Breast epithelium (tissue), 4 donors: Measurements from ENCODE around the gene SLFN5. TPM values are rescaled to one million over a fixed set of nuclear protein-coding genes. Genes with fewer than 3 reads are reported as not detected.
A peak's percentile ranks its signal among the peaks of the same experiment; 100 is the strongest.
"Not testable (repeated sequence)": the region's sequence is repeated elsewhere in the genome, so short reads cannot be mapped to it uniquely, and the experiment has no call there.

Experiments
- DNase-seq, 2 donors: peaks; one replicate each; pipeline ENCODE4 v3.0.0-alpha.2; 2019; ENCODE audit warnings: low spot score in 2 of 2
- H3K27ac ChIP-seq, 2 donors: fragments of 200-600 bp; sonication (generic) in 1 of 2; one replicate each; pipeline ENCODE4 v1.5.1; 2016 to 2019; ENCODE audit warnings: mild to moderate bottlenecking in 1 of 2
- H3K27me3 ChIP-seq, 2 donors: fragments of 200-600 bp; sonication (generic) in 1 of 2; one replicate each; pipeline versions ENCODE4 v1.5.1 to v1.6.0; 2017 to 2019; ENCODE audit warnings: control low read depth in 1 of 2, mild to moderate bottlenecking in 1 of 2
- H3K36me3 ChIP-seq: fragments of 200-600 bp; one replicate; pipeline ENCODE4 v1.5.1; 2019
- H3K4me1 ChIP-seq, 2 donors: fragments of 200-600 bp; sonication (generic); one replicate each; pipeline ENCODE4 v1.5.1; 2016 to 2019; ENCODE audit warnings: control low read depth in 1 of 2
- H3K4me3 ChIP-seq, 3 donors: fragments of 200-600 bp; sonication (generic); 1 replicate in 2 of 3; 2 replicates in 1 of 3; pipeline ENCODE4 v1.5.1; 2016 to 2019; ENCODE audit warnings: mild to moderate bottlenecking in 3 of 3, moderate library complexity in 2 of 3
- H3K9me3 ChIP-seq, 2 donors: fragments of 200-600 bp; sonication (generic) in 1 of 2; one replicate each; pipeline ENCODE4 v1.5.1; 2016 to 2019; ENCODE audit warnings: control low read depth in 1 of 2
- CTCF ChIP-seq, 3 donors: fragments of 450-650 bp; IDR thresholded peaks; one replicate each; pipeline ENCODE4 v1.5.1; 2016 to 2017; ENCODE audit warnings: antibody characterized with exemption in 3 of 3, mild to moderate bottlenecking in 3 of 3, moderate library complexity in 3 of 3
- POLR2A ChIP-seq: fragments of 450-650 bp; IDR thresholded peaks from one replicate; pipeline ENCODE4 v1.6.1; 2016; ENCODE audit warnings: antibody characterized with exemption, mild to moderate bottlenecking, moderate library complexity
- POLR2AphosphoS5 ChIP-seq, 3 donors: sonication (generic); formaldehyde crosslinking; IDR thresholded peaks; one replicate each; pipeline ENCODE4 v1.6.1; 2017; ENCODE audit warnings: antibody characterized with exemption in 3 of 3
- intact Hi-C: fragments of 100-400 bp; cut with DNase I; formaldehyde crosslinking; loops from one replicate; pipeline ENCODE4 v1.15.1; 2023; ENCODE audit warnings: low total_unique reads
- total RNA-seq, 3 donors: library from RNA; depleted of rRNA; stranded (reverse); fragments of >200 nt; gene quantifications; one replicate each; pipeline ENCODE4 v1.1.0, GENCODE V29; 2016

Gene SLFN5
- total RNA-seq, 3 donors from 2014 or later = 29.8 to 35.0 (median 34.1) TPM

GRCh38 chr17:35298639-35299038 lies 55.8 kb downstream of the SLFN5 start:
- no peak for DNase-seq
- no peaks in the 10 kb centered on the region for H3K27me3 ChIP-seq
- H3K4me1 ChIP-seq = peaks cover 0 to 5% of the 10 kb centered on the region in 2 donors
- peaks cover 0 to 3% of the 10 kb centered on the region in 2 donors for H3K9me3 ChIP-seq
- no peaks in the 10 kb centered on the region for H3K36me3 ChIP-seq
- H3K4me3 ChIP-seq = no peak overlapping the region
- intact Hi-C loops = no loop called here
- TF ChIP-seq CTCF (IDR thresholded peaks at IDR 0.05) (no peak), POLR2A (no peak), POLR2AphosphoS5 (IDR thresholded peaks at IDR 0.05) (no peak)
- H3K27ac ChIP-seq = peak overlapping the region; percentile 56 to 68

- H3K36me3 ChIP-seq = no peaks in the 10 kb centered on the region
- TF ChIP-seq POLR2AphosphoS5 (IDR thresholded peaks at IDR 0.05) (peak in 1 of 3 donors; percentile 42), POLR2A (no peak), CTCF (IDR thresholded peaks at IDR 0.05) (no peak)
- intact Hi-C loops = no loop called here
- peak; percentile 69 to 75 for DNase-seq
- H3K27me3 ChIP-seq = no peaks in the 10 kb centered on the region
- peaks cover 0 to 5% of the 10 kb centered on the region in 2 donors for H3K4me1 ChIP-seq
- H3K27ac ChIP-seq = peak overlapping the region; percentile 56 to 68
- H3K4me3 ChIP-seq = no peak overlapping the region
- H3K9me3 ChIP-seq = peaks cover 0 to 7% of the 10 kb centered on the region in 2 donors
These were observed 56.3 kb downstream of the SLFN5 start for GRCh38 chr17:35299135-35299534.

- H3K4me3 ChIP-seq, H3K36me3 ChIP-seq, DNase-seq, H3K27ac ChIP-seq, intact Hi-C loops, H3K9me3 ChIP-seq, H3K27me3 ChIP-seq: not testable (repeated sequence)
- peaks cover 2 to 13% of the 10 kb centered on the region in 2 donors for H3K4me1 ChIP-seq
These were observed 66.5 kb downstream of the SLFN5 start for GRCh38 chr17:35309345-35309744.

- DNase-seq = no peak
These were observed 69.5 kb downstream of the SLFN5 start for GRCh38 chr17:35312346-35312745.

GRCh38 chr17:35312790-35313711 lies 70.2 kb downstream of the SLFN5 start:
- H3K36me3 ChIP-seq = no peaks in the 10 kb centered on the region
- peaks cover 5 to 23% of the 10 kb centered on the region in 2 donors for H3K4me1 ChIP-seq
- DNase-seq = peak in 1 of 2 donors; percentile 42
- H3K9me3 ChIP-seq = no peaks in the 10 kb centered on the region
- intact Hi-C loops = no loop called here
- H3K4me3 ChIP-seq = peak overlapping the region; percentile 30 to 67 (median 50)
- no peaks in the 10 kb centered on the region for H3K27me3 ChIP-seq
- peak overlapping the region; percentile 72 to 86 for H3K27ac ChIP-seq
- TF ChIP-seq POLR2A (no peak), CTCF (IDR thresholded peaks at IDR 0.05) (peak; percentile 56 to 77 (median 73)), POLR2AphosphoS5 (IDR thresholded peaks at IDR 0.05) (peak in 1 of 3 donors; percentile 4)

More at GRCh38 chr17:35312346-35312745, 69.5 kb downstream of the SLFN5 start:
- no peaks in the 10 kb centered on the region for H3K27me3 ChIP-seq
- no peak overlapping the region for H3K27ac ChIP-seq
- no peaks in the 10 kb centered on the region for H3K36me3 ChIP-seq
- no peaks in the 10 kb centered on the region for H3K9me3 ChIP-seq
- intact Hi-C loops = no loop called here
- no peak overlapping the region for H3K4me3 ChIP-seq
- TF ChIP-seq POLR2AphosphoS5 (IDR thresholded peaks at IDR 0.05) (no peak), CTCF (IDR thresholded peaks at IDR 0.05) (no peak), POLR2A (no peak)
- H3K4me1 ChIP-seq = peaks cover 5 to 23% of the 10 kb centered on the region in 2 donors
